Left ventricle myocardium inferior (tissue), 1 donor: ENCODE results near the gene DAB1. TPM values are rescaled to one million over a fixed set of nuclear protein-coding genes. Genes with fewer than 3 reads are reported as not detected.

ENCODE experiments used
- DNase-seq: peaks from one replicate; pipeline ENCODE4 v3.0.0-alpha.2; 2020
- H3K27ac ChIP-seq: fragments of 200-600 bp; replicated peaks from 2 replicates; pipeline ENCODE4 v1.8.0; 2021
- H3K27me3 ChIP-seq: fragments of 200-600 bp; 2 replicates; pipeline ENCODE4 v1.8.0; 2021; ENCODE audit warnings: low read depth
- H3K36me3 ChIP-seq: fragments of 200-600 bp; 2 replicates; pipeline ENCODE4 v1.8.0; 2021
- H3K4me1 ChIP-seq: fragments of 200-600 bp; 2 replicates; pipeline ENCODE4 v1.8.0; 2021
- H3K4me3 ChIP-seq: fragments of 200-600 bp; 2 replicates; pipeline ENCODE4 v1.8.0; 2021; ENCODE audit warnings: mild to moderate bottlenecking, moderate library complexity
- H3K9me3 ChIP-seq: fragments of 200-600 bp; replicated peaks from 2 replicates; pipeline ENCODE4 v1.8.0; 2021
- intact Hi-C: fragments of 100-400 bp; cut with micrococcal nuclease; formaldehyde crosslinking; loops from one replicate; pipeline ENCODE4 v1.11.0; 2022
- total RNA-seq: library from RNA; stranded (reverse); fragmentation: NEBNext Ultra II Directional; extraction: Animal tissue kit (Norgen Biotek cat#: 25700); gene quantifications from one replicate; pipeline ENCODE4 v1.2.1, GENCODE V29; 2021
- TF ChIP-seq, protein P1 (sequence below): fragments of 200-600 bp; IDR thresholded peaks from 2 replicates; pipeline ENCODE4 v1.8.0; 2021; ENCODE audit warnings: antibody characterized with exemption, mild to moderate bottlenecking, borderline replicate concordance
- donor health status: DM: no; HTN: yes; CAD: no; lungs with severe emphysema.

Gene DAB1
- total RNA-seq, 1 donor from 2014 or later: 0.77 TPM

DNA sequence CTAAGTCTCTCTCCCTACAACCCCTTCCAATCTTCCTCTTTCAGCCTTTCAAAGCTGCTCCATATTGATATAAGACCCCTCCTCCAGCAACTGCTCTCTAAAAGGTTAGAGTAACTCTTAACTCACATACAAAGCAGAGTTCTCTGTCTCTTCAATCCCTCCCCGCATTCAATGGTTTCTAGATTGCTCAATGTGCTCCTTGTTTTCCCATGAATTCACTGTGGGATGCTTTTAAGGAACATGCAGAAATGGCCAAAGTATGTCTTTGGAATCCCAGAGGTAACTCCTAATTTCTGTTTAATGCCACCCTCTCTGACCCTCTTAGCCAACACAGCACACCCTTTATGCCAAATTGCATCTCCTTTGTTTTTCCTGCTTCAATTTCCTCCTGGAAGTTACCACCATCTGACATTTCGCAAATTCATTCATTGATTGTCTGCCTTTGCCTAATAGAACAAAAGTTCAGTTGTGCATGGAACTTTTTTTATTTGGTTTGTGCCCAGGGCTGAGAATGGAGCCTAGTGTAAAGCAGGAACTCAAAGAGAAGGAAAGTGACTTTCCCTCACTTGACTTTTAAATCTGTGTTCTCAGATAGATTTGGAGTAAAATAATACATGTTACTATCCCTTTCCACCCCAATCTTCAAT, 285.3 kb downstream of the DAB1 start:
- Histone ChIP-seq H3K4me3 (no peak overlapping the region), H3K9me3 (no peaks in the 10 kb centered on the region), H3K4me1 (no peaks in the 10 kb centered on the region), H3K36me3 (no peaks in the 10 kb centered on the region), H3K27ac (no peak overlapping the region), H3K27me3 (no peaks in the 10 kb centered on the region)
- intact Hi-C loops: no loop called here
- TF ChIP-seq, protein P1, sequence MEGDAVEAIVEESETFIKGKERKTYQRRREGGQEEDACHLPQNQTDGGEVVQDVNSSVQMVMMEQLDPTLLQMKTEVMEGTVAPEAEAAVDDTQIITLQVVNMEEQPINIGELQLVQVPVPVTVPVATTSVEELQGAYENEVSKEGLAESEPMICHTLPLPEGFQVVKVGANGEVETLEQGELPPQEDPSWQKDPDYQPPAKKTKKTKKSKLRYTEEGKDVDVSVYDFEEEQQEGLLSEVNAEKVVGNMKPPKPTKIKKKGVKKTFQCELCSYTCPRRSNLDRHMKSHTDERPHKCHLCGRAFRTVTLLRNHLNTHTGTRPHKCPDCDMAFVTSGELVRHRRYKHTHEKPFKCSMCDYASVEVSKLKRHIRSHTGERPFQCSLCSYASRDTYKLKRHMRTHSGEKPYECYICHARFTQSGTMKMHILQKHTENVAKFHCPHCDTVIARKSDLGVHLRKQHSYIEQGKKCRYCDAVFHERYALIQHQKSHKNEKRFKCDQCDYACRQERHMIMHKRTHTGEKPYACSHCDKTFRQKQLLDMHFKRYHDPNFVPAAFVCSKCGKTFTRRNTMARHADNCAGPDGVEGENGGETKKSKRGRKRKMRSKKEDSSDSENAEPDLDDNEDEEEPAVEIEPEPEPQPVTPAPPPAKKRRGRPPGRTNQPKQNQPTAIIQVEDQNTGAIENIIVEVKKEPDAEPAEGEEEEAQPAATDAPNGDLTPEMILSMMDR: no peak
- DNase-seq: no peak

DNA sequence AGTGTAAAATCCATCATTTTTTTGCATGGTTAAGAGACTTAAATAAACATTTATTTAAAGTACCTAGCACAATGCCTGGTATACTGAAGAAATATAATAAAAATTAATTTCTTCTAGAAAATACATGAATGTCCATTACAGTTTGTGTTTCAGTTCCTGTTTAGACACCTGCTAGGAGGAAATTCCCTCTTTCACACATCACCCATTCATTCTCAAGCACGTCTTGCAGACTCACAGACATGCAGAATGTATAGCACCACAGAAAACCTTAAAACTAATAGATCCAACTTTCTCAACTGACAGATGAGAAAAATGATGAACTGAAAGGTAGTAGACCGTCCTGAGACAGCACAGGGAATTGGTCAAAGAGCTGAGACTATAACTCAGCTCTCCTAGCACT, 285.9 kb downstream of the DAB1 start:
- Histone ChIP-seq H3K36me3 (no peaks in the 10 kb centered on the region), H3K9me3 (no peaks in the 10 kb centered on the region), H3K4me1 (peaks cover 2% of the 10 kb centered on the region), H3K4me3 (no peak overlapping the region), H3K27me3 (no peaks in the 10 kb centered on the region), H3K27ac (no peak overlapping the region)
- intact Hi-C loops: no loop called here
- TF ChIP-seq, protein P1: no peak
- no peak for DNase-seq

DNA sequence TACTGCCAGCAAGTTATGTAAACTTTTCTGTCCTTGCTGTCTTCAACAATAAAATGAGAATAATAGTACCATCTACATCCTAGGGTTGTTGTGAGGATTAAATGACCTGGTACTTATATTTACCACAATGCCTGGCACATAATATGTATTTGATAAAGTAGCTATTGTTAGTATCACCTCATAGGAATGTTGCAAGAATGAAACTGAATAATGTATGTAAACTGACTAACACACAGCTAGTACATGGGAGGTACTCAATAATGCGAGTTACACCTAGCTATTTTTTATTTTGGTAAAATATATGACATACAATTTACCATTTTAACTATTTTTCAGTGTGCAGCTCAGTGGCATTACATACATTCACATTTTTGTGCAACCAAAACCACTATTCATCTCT, 289.1 kb downstream of the DAB1 start:
- intact Hi-C loops: no loop called here
- no peak overlapping the region for H3K27ac ChIP-seq
- H3K36me3 ChIP-seq: no peaks in the 10 kb centered on the region
- peaks cover 10% of the 10 kb centered on the region for H3K4me1 ChIP-seq
- H3K27me3 ChIP-seq: no peaks in the 10 kb centered on the region
- TF ChIP-seq, protein P1: no peak
- H3K4me3 ChIP-seq: no peak overlapping the region
- H3K9me3 ChIP-seq: no peaks in the 10 kb centered on the region
- no peak for DNase-seq

DNA sequence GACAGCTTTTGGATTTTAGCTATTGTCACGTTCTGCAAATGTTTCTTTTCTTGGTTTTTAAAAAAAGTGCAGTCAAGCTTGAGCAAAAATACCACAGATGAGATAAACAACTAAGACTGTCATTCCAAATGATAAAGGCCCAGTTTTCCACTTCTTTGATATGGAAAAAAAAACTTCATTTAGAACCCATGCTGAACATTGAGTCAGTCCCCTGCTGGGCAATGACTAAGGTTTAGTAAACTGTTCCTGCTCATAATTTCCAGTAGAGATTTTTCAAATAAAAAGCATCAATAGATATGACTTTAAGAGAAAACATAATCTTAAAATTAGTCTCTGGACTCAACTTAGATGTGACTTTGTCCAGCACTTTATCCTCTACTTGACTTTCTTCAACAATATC, 290.2 kb downstream of the DAB1 start:
- H3K36me3 ChIP-seq: no peaks in the 10 kb centered on the region
- TF ChIP-seq, protein P1: no peak
- H3K9me3 ChIP-seq: no peaks in the 10 kb centered on the region
- intact Hi-C loops: no loop called here
- H3K27me3 ChIP-seq: no peaks in the 10 kb centered on the region
- peaks cover 10% of the 10 kb centered on the region for H3K4me1 ChIP-seq
- no peak overlapping the region for H3K4me3 ChIP-seq
- DNase-seq: no peak
- H3K27ac ChIP-seq: no peak overlapping the region

DNA sequence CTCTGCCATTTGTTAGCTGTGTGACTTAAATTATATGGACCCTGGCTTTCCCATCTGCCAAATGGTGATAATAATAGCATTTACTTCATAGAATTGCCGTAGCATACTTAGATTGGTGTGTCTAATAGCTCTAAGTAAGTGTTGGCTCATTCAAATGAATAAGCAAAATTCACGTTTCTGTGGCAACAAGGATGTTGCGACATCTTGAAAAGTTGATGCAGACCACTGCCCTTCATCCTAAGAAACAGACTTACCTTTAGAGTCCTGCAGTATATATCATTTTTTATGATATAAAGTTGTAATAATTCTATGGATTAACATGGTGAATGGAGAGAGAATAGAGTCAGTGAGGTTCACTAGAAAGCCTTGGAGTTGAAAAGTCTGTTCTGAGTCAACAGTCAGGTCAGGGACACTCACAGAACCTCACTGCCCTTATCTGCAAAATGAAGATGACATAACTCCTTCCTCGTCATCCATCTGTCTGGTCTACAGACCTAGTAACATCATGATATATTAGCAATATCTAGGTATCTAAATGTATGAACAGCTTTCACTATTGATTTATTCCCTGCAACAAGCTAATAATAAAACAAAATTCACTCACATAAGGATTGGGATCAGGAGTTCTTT, 290.8 kb downstream of the DAB1 start:
- no peaks in the 10 kb centered on the region for H3K36me3 ChIP-seq
- H3K9me3 ChIP-seq: no peaks in the 10 kb centered on the region
- intact Hi-C loops: no loop called here
- TF ChIP-seq, protein P1: no peak
- H3K4me3 ChIP-seq: no peak overlapping the region
- H3K27ac ChIP-seq: no peak overlapping the region
- H3K27me3 ChIP-seq: no peaks in the 10 kb centered on the region
- peaks cover 10% of the 10 kb centered on the region for H3K4me1 ChIP-seq
- DNase-seq: no peak
